Lower leg skin (tissue), 3 donors: Measurements from ENCODE around the gene ITGA11.

ENCODE experiments used
- CTCF ChIP-seq, 3 donors: fragments of 450-650 bp; IDR thresholded peaks; one replicate each; pipeline ENCODE4 v1.5.1; 2016; ENCODE audit warnings: antibody characterized with exemption in 3 of 3, mild to moderate bottlenecking in 3 of 3, moderate library complexity in 2 of 3
- POLR2A ChIP-seq, 2 donors: fragments of 450-650 bp; IDR thresholded peaks; one replicate each; pipeline ENCODE4 v1.6.1; 2016 to 2017; ENCODE audit warnings: antibody characterized with exemption in 2 of 2, mild to moderate bottlenecking in 1 of 2, moderate library complexity in 1 of 2

GRCh38 chr15:68470976-68471375 lies 39.0 kb upstream of the ITGA11 start:
- TF ChIP-seq CTCF (IDR thresholded peaks at IDR 0.05): no peak
- TF ChIP-seq POLR2A (IDR thresholded peaks at IDR 0.05): no peak
